NCI-H2196 treated with DMSO at 0.1 percent for 48 hours (cell line): Measurements from ENCODE around the gene SPI1.

Experiments
- DNase-seq: peaks from one replicate; lab custom pipeline; 2025; ENCODE audit not compliant: unreplicated experiment; lab: John Stamatoyannopoulos, UW

The SPI1 gene

DNA sequence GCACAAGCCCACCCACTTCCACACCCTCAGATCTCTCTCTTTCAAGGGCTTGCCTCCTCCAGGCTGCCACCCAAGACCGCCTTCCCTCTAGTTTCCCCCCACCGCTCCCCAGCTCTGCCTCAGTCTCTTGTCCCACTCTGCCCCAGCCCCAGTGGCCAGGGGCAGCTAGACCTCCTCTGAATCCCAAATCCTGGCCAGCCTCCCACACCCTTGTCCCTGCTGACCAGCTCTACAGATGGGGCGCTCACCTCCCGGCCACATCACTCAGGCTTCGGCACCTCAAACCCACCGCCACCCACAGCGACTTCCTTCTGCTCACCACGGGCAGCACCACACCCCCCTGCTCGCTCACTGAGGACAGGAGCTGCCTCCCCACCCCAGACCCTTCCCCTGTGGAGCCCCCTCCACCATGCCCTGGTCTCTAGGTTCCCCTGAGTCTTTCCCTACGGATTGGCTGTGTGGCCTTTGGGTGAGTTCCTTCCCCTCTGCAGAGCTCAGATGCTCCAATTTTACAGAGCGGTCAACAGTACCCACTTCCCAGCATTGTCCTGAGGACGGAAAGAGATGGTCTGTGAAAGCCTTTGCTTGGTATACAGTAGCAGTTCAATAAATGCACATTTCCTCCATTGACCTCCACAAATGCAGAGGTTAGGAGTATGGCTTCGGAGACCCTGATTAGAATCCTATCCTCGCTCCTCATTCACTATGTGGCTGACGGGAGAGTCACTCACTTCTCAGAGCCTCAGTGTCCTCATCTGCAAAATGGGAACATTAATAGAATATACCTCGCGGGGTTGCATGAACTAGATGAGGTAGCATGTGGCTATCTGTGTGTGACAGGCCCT is 11.5 kb upstream of the SPI1 start:
- no peak for DNase-seq

DNA sequence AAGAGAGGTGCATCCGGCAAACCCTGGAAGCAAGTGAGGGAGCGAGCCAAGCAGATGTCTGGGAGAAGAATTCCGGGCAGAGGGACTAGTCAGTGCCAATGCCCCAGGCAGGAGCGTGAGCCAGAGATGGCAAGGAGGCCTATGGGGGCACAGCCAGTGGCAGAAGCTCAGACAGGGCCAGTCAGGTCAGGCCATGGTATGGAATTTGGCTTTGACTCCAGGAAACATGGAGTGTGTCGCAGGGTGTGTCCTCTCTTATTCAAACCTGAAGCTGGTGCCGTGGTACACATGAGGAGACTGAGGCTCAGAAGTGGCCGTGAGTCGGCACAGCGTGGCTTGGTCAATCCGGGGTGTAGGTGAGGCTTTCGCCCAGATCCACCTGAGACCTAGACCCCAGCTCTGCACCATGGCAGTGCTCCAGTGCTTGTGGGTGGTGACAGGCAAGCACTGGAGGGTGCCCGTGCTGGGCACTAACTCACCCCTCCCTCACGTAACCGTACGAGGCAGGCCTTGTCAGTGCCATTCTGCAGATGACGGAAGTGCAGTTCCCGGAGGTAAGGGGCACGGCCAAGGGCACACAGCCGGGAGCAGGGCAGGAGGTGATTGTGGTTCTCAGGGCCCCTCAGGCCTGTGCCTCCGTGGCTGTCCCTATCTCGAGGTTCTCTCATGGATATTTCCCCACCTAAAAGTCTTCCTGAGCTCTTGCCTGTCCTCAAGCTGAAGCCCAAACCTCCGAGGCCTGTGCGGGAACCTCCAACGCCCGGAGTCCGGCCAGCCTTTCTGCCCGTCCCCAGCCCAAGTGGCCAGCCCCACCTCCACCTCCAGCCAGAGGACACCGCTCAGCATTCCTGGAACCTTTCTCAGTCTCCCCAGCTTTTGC is 10.6 kb upstream of the SPI1 start:
- DNase-seq, result no peak

DNA sequence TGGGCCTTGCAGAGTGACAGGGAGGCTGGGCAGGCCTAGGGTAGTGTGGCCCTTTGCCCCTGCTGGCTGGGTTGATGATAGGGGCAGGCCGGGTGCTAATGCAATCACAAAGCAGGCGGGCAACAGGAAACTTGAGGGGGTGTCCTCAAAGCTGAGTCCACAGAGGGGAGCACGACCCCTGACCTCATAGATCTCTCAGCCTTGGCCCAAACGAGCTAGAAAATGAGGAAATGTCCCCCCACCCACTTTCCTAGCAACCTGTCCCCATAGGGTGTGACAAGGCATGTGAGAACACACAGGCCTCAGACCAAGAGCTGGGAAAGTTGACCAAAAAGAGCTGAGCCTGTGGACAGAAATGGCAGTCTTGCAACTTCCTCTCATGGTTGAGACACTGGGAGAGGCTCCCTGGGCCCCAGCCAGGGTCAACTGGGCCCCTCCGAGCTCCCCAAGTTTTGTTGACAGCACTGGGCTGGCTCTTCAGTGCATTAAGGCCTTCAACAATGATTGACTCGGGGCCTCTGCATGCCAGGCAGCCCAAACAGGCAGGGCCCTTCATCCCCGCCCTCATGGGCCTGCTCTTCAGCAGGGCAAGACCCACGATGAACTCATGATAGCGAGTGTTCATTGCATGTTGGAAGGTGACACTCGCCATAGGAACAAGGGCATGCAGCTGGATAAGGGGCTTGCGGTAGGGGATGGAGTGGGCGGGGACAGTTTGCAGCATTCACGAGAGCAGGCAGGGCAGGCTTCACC is 9.8 kb upstream of the SPI1 start:
- DNase-seq, result no peak

DNA sequence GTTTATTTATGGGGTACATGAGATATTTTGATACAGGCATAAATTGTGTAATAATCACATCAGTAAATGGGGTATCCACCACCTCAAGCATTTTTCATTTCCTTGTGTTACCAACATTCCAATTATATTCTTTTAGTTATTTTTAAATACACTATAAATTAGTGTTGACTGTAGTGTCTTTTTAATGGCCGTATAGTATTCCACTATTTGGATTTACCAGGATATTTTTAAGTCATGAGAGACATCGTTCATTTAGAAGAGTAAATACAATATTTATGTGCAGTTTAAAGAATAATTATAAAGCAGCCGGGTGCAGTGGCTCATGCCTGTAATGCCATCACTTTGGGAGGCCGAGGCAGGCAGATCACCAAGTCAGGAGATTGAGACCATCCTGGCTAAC is 6.2 kb upstream of the SPI1 start:
- DNase-seq, result no peak

DNA sequence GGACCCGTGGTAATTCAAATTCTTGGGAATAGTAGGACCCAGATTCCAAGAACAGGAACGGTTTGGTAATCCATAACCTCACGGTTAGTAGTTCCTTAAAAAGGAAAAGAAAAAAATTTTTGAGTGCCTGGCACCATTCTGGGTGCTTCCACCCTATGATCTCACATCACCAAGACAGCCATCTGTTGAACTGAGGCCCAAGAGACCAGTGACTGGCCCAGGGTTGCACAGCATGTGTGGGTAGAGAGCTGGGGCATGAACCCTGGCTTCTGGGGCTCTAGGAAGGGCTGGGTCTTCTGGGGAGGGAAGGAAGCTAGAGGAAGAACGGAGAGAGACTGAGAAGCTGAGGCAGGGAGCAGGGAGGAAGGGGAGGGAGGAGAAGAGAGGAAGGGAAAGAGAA is 4.7 kb upstream of the SPI1 start:
- no peak for DNase-seq

DNA sequence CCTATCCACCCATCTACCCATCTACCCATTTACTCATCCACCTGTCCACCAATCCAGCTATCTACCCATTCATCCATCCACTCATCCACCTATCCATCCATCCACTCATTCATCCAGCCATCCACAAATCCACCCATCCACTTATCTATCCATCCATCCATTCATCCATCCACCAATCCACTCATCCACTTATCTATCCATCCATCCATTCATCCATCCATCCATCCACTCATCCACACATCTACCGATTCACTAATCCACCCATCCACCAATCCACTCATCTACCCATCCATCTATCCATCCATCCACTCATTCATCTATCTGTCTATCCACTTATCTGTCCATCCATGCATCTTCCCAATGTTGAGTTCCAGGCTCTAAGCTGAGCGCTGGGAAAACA is 1.7 kb upstream of the SPI1 start:
- DNase-seq, result no peak

DNA sequence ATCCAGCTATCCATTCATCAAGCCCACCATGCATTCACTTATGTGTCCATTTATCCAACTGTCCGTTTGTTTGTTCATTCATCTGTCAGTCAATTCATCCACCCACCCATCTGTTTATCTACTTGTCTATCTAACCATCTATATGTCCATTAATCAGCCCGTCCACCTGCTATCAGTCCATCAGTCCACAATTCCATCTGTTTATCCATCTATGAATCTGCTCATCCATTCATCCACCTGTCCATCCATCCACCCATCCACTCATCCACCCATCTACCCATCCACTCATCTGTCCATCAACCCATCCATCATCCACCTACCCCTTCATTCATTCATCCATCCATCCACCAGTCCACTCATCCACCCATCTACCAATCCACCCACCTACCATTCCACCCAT is 970 bp upstream of the SPI1 start:
- DNase-seq, result no peak

DNA sequence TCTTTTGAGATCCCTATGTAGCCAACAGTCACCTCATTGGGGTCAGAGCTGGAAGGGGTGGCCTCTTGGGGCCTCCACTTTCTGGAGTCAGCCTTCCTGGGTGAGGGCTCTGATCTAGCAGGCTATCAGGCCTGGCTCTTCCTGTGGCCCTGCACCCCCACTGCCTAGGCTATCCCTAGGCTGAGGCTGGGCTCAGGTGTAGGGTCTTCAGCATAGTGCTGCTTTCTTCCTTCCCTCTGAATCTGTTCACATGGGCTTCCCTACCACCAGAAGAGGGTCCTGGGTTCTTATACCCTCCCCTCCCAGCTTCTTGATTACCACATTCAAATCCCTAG is 456 bp upstream of the SPI1 start:
- DNase-seq, result no peak

DNA sequence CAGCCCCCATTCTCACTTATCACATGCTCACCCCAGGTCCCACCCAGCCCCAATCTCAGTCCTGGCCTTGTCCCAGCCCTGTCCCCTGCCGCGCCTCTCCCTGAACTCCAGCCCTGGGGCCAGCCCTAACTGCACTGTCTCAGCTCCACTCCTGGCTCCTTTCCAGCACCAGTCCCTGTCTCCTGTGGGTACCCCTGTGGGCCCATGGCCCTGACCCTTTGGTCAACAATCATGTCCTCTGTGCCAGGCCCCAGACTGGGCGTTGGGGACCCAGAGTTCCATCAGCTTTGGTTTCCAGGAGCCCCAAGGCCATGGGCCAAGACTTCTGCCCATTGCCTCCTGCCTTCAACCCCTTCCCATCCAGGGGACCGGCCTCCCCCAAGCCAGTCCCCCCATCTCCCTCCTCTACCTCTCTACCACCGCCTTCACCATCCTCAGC is 757 bp downstream of the SPI1 start:
- DNase-seq, result no peak

DNA sequence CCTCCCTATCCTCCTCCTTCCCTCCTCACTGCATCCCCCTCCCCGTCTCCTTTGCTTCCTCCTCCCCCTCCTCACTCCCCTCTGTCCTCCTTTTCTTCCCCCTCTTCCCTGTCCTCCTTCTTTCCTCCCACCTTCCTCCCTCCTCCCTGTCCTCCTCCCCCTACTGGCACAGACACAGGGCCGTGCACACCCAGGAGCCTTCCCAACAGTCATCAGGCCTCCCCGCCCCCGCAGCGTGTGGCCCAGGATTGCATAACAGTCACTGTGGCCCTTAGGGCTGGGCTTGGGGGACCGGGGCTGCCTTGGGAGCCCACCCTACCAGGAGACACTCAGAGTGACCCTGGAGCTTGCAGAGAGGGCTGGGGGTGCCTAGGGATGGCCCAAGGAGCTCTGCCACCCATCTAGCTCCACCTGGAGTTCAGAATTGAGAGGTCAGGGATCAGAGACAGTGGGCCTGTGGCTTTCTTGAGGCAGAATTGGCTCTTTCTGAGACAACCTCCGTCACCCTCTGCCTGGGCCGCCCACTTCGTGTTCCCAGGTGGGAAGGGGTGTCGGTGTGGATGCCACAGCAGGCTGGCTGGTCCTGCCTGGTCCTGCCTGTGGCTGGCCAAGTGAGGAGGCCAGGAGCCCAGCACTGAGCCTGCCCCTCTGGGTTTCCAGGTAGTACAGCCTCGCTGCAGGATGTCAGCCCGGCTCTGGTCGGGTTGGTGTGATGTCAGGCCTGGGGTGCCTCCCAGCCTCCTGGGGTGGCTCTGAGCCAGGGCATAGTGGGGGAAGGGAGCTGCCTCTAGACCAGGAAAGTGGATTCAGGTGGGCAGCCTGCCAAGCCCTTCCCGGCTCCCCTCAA is 1.6 kb downstream of the SPI1 start:
- DNase-seq, result no peak

DNA sequence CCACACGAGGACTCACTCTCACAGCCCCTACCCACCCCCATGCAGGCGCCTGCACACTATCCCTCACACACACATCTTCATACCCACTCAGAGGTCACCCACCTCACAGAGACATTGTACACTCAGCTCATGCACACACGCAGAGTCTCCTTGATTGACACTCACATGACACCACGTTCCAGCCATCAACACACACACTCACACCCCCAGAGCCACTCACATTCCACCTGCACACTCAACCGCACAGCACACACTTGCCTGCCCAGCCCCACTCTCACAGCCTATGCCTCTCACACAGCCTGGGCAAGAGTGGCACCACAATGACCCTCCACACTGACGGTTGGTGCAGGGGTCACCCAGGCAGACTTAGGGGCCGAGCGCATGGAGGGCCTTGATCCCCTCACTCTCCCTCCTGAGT is 2.2 kb downstream of the SPI1 start:
- DNase-seq, result no peak

DNA sequence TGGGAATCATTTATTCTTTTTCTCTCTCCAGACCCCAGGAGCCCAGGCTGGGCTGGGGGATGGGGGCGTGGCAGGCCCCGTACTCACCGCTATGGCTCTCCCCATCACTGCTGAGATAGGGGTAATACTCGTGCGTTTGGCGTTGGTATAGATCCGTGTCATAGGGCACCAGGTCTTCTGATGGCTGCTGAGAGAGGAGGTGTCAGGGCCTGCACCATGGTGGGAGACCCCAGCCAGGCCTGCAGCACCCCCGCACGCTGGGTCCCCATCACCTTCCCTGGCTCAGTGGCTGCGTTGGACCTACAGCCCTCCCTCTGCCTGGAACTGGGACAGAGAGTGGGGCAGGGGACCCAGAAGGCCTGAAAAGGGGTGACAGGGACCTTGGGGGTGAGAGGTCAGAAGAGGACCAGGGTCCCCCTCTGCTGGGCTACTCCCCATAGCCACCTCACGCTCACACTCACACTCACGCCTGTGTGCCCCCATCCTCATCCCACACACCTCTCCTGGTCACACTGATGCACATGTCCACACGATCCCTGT is 2.7 kb downstream of the SPI1 start:
- DNase-seq, result no peak

DNA sequence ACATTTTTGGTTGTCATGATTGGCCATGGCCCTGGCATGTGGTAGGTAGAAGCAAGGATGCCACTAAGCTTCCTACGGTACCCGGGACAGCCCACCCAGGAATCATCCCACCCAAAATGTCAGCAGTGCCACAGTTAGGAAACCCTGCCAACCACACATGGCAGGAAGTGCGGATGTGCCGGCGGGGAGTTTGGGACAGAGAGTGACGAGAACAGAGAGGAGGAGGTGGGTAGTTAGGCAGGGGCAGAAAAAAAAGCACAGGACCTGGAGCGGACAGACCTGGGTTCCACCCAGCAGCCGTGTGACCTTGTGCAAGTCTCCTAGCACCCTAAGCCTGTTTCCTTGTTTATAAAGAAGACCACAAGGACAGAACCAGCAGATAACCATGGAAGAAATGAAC is 3.3 kb downstream of the SPI1 start:
- no peak for DNase-seq

DNA sequence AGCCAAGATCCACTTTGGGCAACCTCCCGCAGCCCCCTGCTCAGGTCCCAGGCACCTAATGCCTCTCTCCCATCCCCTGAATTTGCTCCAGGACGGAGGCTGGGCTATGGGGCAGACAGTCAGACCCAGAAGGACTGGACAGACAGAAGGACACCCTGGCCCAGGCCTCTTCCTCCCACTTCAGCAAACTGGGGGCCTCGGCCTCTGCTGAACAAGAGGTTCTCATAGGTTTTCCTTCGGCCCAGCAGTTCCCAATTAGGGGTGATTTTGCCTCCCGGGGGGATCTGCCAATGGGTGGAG is 3.7 kb downstream of the SPI1 start:
- no peak for DNase-seq

DNA sequence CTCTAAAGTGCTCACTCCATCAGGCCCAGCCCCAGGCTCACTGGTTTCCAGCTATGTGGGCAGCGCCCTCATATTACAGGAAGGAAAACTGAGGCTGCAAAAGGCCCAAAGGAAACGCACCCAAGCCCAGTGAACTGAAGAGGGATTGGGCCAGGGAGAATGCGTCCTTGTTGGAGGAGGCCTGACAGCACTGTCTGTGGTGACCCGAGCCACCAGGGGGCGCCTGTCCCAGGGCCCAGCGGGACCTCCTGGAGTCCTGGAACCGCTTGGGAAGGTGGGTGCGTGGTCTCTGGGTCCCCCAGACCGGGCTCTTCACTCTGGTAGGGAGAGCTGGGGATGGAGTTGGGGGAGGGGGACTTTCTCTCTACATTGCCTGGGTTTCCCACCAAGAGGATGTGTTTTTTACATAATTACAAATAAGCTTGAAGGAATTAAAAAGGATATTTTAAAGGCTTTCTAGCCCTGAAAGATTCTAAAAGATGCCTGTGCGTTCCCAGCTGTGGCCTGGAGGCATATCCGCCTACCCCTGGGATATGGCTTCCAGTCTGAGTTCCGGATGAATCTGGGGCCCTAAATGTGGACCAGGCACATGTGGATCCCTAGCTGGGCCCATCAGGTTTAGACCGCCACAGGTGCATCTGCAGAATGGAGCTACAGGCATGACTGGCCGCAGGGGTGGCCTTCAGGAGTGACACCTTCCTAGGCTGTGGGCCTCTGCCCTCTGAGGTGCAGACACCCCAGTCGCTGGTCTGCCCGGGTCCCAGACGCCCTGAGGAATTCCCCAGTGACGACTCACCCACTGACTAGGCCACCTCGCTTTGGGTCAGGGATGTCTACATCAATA is 4.2 kb downstream of the SPI1 start:
- no peak for DNase-seq

DNA sequence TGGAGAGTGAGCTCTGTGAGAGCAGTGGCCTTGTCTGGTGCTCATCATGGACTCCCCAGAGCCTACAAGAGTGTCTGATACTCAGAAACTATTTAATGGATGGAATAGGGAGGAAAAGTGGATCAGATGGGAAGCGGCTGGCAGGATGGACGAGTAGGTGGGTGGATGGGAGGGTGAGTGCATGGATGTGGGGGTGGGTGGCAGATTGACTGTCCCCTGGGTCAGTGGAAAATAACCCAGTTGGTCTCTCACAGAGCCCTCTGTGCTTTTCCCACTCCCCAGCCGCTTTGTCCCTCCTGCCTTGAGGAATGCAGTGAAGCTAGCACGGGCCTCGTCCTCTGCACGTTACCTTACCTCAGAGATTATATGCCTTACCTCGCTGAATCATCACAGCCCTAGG is 5.9 kb downstream of the SPI1 start:
- DNase-seq, result no peak

DNA sequence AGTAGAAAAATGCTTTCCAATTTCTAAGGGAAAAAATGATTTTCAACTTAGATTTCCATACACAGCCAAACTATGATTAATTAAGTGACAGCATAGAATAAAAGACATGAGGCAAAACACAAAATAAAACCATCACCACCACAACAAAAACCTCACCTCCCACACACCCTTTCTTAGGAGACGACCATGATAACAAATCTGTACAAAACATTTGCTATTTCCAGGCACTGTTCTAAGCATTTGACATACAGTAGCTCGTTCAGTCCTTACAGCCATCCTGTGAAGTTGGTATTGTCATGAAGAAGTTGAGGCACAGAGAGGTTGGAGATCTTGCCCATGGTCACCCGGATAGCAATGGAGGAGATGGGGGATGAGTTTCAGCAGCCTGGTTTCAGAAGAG is 8.7 kb downstream of the SPI1 start:
- no peak for DNase-seq

DNA sequence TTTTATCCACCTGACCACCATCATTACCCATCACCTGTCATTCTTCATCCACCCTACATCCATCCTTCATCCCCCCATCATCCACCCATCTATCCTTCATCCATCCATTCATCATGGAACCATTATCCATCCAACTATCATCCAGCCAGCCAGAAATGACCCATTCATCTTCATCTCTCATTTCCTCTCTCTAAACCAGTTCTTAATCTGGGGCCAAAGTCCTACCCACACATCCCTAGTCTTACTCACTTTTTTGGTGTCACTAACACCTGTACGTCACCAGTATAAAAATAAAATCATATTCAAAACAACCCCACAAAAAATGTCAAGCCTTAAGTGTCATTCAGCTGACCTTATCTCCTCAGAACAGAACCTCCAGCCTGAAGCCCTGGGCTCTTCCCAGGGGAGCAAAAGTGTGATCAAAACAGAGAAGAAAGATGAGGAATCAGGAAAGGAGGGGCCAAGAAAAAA is 12.3 kb downstream of the SPI1 start:
- DNase-seq, result no peak

DNA sequence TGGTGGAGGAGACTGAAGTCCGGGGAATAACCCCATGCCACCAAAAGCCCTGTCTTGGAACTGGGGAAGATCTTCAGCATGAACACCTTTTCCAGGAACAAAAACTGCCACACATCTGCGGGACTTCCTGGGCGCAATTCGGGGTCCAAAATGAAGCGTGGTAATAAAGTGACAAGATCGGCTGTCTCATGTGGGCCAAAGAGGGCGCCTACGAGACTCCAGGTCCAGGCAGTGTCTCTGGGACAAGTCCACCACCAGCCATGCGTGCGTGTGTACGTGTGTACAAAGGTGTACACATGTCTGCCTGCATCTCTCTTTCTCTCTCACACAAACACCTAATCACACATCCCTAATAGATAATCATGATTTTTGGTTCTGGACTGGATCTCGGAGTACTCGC is 16.9 kb downstream of the SPI1 start:
- no peak for DNase-seq

DNA sequence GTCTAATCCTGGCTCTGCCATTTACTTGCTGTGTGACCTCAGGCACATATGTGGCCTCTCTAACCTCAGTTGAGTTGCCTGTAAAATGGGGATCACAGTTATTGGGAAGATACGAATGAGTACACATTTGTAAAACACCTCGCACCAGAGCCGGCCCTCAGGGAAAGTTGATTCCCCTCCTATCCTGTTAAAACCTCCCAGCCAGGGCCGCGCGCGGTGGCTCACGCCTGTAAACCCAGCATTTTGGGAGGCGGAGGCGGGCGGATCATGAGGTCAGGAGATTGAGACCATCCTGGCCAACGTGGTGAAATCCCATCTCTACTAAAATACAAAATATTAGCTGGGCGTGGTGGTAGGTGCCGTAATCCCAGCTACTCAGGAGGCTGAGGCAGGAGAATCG is 18.0 kb downstream of the SPI1 start:
- DNase-seq, result no peak
